Raji (cell line): ENCODE results near the gene DNAH9.

Experiments
- POLR2A ChIP-seq: IDR thresholded peaks from 2 replicates; pipeline ENCODE4 v1.6.1; 2011; ENCODE audit warnings: low read depth, low read length, control low read depth; ENCODE audit not compliant: insufficient read depth

DNAH9 gene

GRCh38 chr17:11814655-11815262 is 216.5 kb downstream of the DNAH9 start:
- TF ChIP-seq POLR2A: no peak

GRCh38 chr17:11816409-11816808 is 218.1 kb downstream of the DNAH9 start:
- TF ChIP-seq POLR2A: no peak

- TF ChIP-seq POLR2A: no peak
Observed at GRCh38 chr17:11823862-11824261, 225.6 kb downstream of the DNAH9 start.

- no peak for TF ChIP-seq POLR2A
Observed at GRCh38 chr17:11825572-11826209, 227.4 kb downstream of the DNAH9 start.

- no peak for TF ChIP-seq POLR2A
Observed at GRCh38 chr17:11832401-11833137, 234.3 kb downstream of the DNAH9 start.

GRCh38 chr17:11836508-11836907 is 238.2 kb downstream of the DNAH9 start:
- TF ChIP-seq POLR2A: no peak

GRCh38 chr17:11840052-11840451 is 241.8 kb downstream of the DNAH9 start:
- TF ChIP-seq POLR2A: no peak

GRCh38 chr17:11840831-11841230 is 242.6 kb downstream of the DNAH9 start:
- no peak for TF ChIP-seq POLR2A

- TF ChIP-seq POLR2A: no peak
Observed at GRCh38 chr17:11848330-11848729, 250.1 kb downstream of the DNAH9 start.

- no peak for TF ChIP-seq POLR2A
Observed at GRCh38 chr17:11852231-11852630, 254.0 kb downstream of the DNAH9 start.

- TF ChIP-seq POLR2A: no peak
Observed at GRCh38 chr17:11852912-11853311, 254.6 kb downstream of the DNAH9 start.

GRCh38 chr17:11853321-11854151 is 255.3 kb downstream of the DNAH9 start:
- no peak for TF ChIP-seq POLR2A

GRCh38 chr17:11855306-11855705 is 257.0 kb downstream of the DNAH9 start:
- TF ChIP-seq POLR2A: no peak

GRCh38 chr17:11857006-11857405 is 258.7 kb downstream of the DNAH9 start:
- no peak for TF ChIP-seq POLR2A

GRCh38 chr17:11869680-11870394 is 271.6 kb downstream of the DNAH9 start:
- TF ChIP-seq POLR2A: no peak
